Vagina (tissue), 2 donors: ENCODE measurements around the gene GRIK2. TPM values are rescaled to one million over a fixed set of nuclear protein-coding genes. Genes with fewer than 3 reads are reported as not detected.

ENCODE experiments used
- DNase-seq, 2 donors: peaks; one replicate each; pipeline ENCODE4 v3.0.0-alpha.2; 2017; ENCODE audit errors: extremely low spot score in 2 of 2
- H3K27ac ChIP-seq: fragments of 200-600 bp; sonication (generic); one replicate; pipeline ENCODE4 v1.5.1; 2019
- H3K27me3 ChIP-seq: fragments of 200-600 bp; sonication (generic); one replicate; pipeline ENCODE4 v1.5.1; 2019
- H3K36me3 ChIP-seq, 2 donors: fragments of 200-600 bp; sonication (generic); one replicate each; pipeline ENCODE4 v1.5.1; 2017 to 2019
- H3K4me1 ChIP-seq: fragments of 200-600 bp; sonication (generic); one replicate; pipeline ENCODE4 v1.5.1; 2019
- H3K4me3 ChIP-seq, 2 donors: fragments of 200-600 bp; sonication (generic); 1 replicate in 1 of 2; 2 replicates in 1 of 2; pipeline ENCODE4 v1.5.1; 2016 to 2019
- H3K9me3 ChIP-seq: fragments of 200-600 bp; sonication (generic); one replicate; pipeline ENCODE4 v1.5.1; 2019
- CTCF ChIP-seq, 3 experiments: fragments of 450-650 bp in 2 of 3; fragments of 200-600 bp in 1 of 3; sonication (generic) in 1 of 3; IDR thresholded peaks; one replicate each; pipeline ENCODE4 v1.5.1; 2017 to 2019; ENCODE audit warnings: antibody characterized with exemption in 3 of 3, mild to moderate bottlenecking in 2 of 3, moderate library complexity in 2 of 3
- POLR2A ChIP-seq, 2 donors: fragments of 450-650 bp; IDR thresholded peaks; one replicate each; pipeline ENCODE4 v1.6.1; 2017; ENCODE audit warnings: antibody characterized with exemption in 2 of 2, mild to moderate bottlenecking in 2 of 2, moderate library complexity in 2 of 2
- POLR2AphosphoS5 ChIP-seq, 2 donors: sonication (generic); formaldehyde crosslinking; IDR thresholded peaks; one replicate each; pipeline ENCODE4 v1.9.0; 2017; ENCODE audit warnings: antibody characterized with exemption in 2 of 2, mild to moderate bottlenecking in 2 of 2, low read depth in 1 of 2; ENCODE audit not compliant: insufficient read depth in 1 of 2
- intact Hi-C: fragments of 100-400 bp; cut with DNase I; formaldehyde crosslinking; loops from one replicate; pipeline ENCODE4 v1.15.1; 2023
- total RNA-seq: library from RNA; depleted of rRNA; stranded (reverse); fragments of >200 nt; gene quantifications from one replicate; pipeline ENCODE4 v1.2.3, GENCODE V29; 2016

Gene GRIK2
- total RNA-seq, 1 donor from 2014 or later: 8.8 TPM

DNA sequence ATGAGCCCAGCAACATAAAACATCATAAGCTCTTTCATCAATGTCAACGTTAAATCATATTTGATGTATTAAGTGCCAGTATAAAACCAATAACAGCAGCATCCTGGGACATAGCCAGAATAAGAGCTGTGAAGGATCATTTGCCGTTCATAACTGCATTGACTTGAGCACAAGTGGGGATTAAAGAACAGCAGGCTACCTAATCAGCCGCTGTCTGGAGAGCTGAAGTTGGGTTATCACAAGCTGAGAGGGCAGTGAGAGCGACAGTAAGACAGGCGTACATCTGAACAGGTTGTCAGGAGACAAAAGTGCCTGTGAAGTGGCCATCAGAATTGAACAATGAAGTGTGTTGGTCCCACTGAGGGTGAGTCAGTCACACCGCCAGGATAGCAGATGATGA lies 269.6 kb downstream of the GRIK2 start:
- DNase-seq: no peak
- no peaks in the 10 kb centered on the region for H3K4me1 ChIP-seq
- H3K9me3 ChIP-seq: no peaks in the 10 kb centered on the region
- no peak for TF ChIP-seq CTCF (IDR thresholded peaks at IDR 0.05)
- TF ChIP-seq POLR2AphosphoS5 (IDR thresholded peaks at IDR 0.05; ENCODE audit: insufficient read depth in 1 of 2, low read depth in 1 of 2): no peak
- TF ChIP-seq POLR2A (IDR thresholded peaks at IDR 0.05): no peak
- H3K27me3 ChIP-seq: no peaks in the 10 kb centered on the region
- no peaks in the 10 kb centered on the region for H3K36me3 ChIP-seq
- intact Hi-C loops: no loop called here
- no peak overlapping the region for H3K4me3 ChIP-seq
- no peak overlapping the region for H3K27ac ChIP-seq

DNA sequence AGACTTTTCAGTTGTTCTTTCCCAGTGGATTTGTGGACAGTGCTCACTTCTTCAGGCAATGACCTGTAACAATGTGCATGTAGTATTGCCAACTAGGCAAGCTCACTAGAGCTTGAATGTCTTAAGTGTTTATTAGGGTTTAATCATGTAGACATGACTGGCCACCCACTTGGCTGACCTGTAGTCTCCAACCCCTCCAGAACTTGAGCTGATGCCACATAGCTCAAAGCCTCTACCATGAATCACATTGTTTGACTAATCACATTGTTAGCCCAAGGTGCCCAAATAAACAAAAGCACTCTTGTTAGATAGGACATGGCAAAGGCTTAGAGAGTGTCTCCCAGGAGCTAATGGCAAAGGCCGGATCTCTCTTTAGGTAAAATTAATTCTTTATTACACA lies 272.7 kb downstream of the GRIK2 start:
- H3K27me3 ChIP-seq: no peaks in the 10 kb centered on the region
- intact Hi-C loops: no loop called here
- H3K4me3 ChIP-seq: no peak overlapping the region
- TF ChIP-seq POLR2A (IDR thresholded peaks at IDR 0.05): no peak
- H3K9me3 ChIP-seq: no peaks in the 10 kb centered on the region
- no peak for DNase-seq
- no peaks in the 10 kb centered on the region for H3K36me3 ChIP-seq
- no peaks in the 10 kb centered on the region for H3K4me1 ChIP-seq
- H3K27ac ChIP-seq: no peak overlapping the region

GRCh38 chr6:101668496-101669030 lies 275.1 kb downstream of the GRIK2 start:
- Histone ChIP-seq H3K27me3 (no peaks in the 10 kb centered on the region), H3K36me3 (no peaks in the 10 kb centered on the region), H3K27ac (no peak overlapping the region), H3K4me1 (no peaks in the 10 kb centered on the region), H3K4me3 (no peak overlapping the region), H3K9me3 (no peaks in the 10 kb centered on the region)
- no peak for DNase-seq
- intact Hi-C loops: no loop called here
- TF ChIP-seq POLR2A (IDR thresholded peaks at IDR 0.05) (no peak), CTCF (IDR thresholded peaks at IDR 0.05) (no peak), POLR2AphosphoS5 (IDR thresholded peaks at IDR 0.05; ENCODE audit: insufficient read depth in 1 of 2, low read depth in 1 of 2) (peak in 1 of 2 donors; percentile 9)

GRCh38 chr6:101676187-101676586 lies 282.7 kb downstream of the GRIK2 start:
- no peak overlapping the region for H3K27ac ChIP-seq

GRCh38 chr6:101682937-101683336 lies 289.4 kb downstream of the GRIK2 start:
- no peak for DNase-seq
- Histone ChIP-seq H3K4me3 (no peak overlapping the region), H3K36me3 (no peaks in the 10 kb centered on the region), H3K9me3 (no peaks in the 10 kb centered on the region), H3K27me3 (no peaks in the 10 kb centered on the region), H3K4me1 (no peaks in the 10 kb centered on the region), H3K27ac (no peak overlapping the region)
- no peak for TF ChIP-seq POLR2A (IDR thresholded peaks at IDR 0.05)
- TF ChIP-seq CTCF (IDR thresholded peaks at IDR 0.05): no peak
- TF ChIP-seq POLR2AphosphoS5 (IDR thresholded peaks at IDR 0.05; ENCODE audit: insufficient read depth in 1 of 2, low read depth in 1 of 2): no peak
- intact Hi-C loops: no loop called here

More at GRCh38 chr6:101676187-101676586, 282.7 kb downstream of the GRIK2 start:
- no peak for DNase-seq
- no peak for TF ChIP-seq POLR2AphosphoS5 (IDR thresholded peaks at IDR 0.05; ENCODE audit: insufficient read depth in 1 of 2, low read depth in 1 of 2)
- no peak for TF ChIP-seq CTCF (IDR thresholded peaks at IDR 0.05)
- intact Hi-C loops: no loop called here
- Histone ChIP-seq H3K36me3 (no peaks in the 10 kb centered on the region), H3K9me3 (no peaks in the 10 kb centered on the region), H3K4me3 (no peak overlapping the region), H3K4me1 (no peaks in the 10 kb centered on the region), H3K27me3 (no peaks in the 10 kb centered on the region)
